HS-27A (cell line): ENCODE data around the gene PPCDC.

Experiments used
- DNase-seq: peaks from one replicate; pipeline ENCODE4 v3.0.0-alpha.2; 2012; ENCODE audit warnings: low read depth, missing footprints

PPCDC gene

DNA sequence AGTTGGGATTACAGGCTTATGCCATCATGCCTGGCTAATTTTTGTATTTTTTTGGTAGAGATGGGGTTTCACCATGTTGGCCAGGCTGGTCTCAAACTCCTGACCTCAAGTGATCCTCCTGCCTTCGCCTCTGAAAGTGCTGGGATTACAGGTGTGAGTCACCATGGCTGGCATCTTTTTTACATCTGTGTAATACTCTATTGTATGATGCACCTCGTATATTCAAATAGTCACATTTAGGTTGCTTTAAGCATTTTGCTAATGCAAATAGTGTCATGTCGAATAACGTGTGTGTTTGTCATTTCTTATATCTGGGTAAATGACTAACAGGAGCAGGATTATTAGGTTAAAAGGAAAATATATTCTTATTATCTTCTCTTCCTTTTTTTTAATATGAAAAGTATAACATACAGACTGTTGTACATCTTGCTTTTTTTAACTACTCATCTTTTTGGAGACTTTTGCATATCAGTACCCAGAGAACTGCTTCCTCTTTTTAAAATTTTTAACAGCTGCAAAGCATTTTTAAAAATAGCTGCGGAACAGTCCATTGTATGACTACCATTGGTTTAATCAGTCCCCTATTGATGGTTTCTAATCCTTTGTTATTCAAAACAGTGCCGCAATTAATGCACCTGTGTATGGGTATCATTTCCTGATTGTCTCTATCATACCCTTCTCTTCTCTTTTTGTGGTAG, 14.6 kb upstream of the PPCDC start:
- no peak for DNase-seq

- DNase-seq = no peak
Observed at GRCh38 chr15:75016431-75016830, 7.0 kb upstream of the PPCDC start.

GRCh38 chr15:75019916-75020315, 3.5 kb upstream of the PPCDC start:
- DNase-seq = no peak

DNA sequence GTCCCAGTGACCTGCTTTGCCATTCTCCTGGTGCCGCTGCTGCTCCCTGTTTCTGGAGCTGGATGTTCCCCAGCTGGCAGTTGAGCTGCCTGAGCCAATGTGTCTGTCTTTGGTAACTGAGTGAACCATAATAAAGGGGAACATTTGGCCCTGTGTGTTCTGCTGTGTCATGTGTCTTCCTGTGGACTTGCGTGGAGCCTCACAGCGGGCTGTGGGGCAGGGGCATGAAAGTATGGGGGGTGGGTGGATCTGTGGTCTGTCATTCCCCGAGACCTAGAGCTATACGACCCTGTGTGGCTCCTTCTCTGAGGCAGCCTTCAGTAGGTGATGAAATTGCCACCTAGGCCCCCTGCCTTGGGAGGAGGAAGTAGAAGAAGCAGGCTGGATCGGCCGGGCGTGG, 2.0 kb upstream of the PPCDC start:
- DNase-seq = no peak

DNA sequence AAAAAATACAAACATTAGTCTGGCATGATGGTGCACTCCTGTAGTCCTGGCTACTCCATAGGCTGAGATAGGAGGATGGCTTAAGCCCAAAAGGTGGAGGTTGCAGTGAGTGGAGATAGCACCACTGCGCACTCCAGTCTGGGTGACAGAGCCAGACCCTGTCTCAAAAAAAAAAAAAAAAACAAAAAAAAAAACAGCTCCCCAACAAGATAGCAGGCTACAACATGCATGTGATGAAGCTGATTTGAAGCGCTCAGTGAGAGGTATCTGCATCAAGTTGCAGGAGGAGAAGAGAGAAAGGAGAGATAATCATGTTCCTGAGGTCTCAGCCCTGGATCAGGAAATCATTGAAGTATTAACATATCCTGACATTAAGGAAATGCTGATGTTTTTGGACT, 608 bp upstream of the PPCDC start:
- DNase-seq = no peak

DNA sequence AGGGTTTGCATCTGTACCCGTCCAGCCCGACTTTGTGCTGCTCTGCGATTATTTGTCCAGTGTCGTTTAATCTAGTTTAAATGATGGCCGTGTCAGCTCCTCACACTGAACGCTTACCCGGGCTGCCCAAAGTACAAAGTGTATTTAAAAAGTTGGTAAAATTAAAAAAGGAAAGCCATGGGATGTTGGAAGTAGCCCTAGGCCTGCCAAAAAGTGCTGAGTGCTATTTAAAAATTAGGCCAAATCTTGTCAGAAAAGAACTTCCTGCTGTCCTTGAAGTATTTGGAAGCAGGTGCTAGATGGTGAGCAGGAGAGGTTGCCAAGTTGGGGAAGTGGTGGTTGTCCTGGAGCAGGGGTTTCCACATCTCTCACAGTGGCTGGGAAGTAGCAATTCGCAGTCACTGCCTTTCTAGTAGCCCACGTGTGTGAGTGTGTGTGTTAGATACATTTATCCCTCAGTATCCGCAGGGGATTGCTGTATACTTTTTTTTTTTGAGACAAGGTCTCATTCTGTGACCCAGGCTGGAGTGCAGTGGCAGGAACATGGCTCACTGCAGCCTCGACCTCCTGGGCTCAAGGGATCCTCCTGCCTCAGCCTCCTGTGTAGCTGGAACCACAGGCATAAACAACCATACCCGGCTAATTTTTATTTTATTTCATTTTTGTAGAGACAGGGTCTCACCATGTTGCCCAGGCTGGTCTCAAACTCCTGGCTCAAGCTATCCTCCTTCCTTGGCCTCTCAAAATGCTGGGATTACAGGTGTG, 664 bp downstream of the PPCDC start:
- DNase-seq = no peak

DNA sequence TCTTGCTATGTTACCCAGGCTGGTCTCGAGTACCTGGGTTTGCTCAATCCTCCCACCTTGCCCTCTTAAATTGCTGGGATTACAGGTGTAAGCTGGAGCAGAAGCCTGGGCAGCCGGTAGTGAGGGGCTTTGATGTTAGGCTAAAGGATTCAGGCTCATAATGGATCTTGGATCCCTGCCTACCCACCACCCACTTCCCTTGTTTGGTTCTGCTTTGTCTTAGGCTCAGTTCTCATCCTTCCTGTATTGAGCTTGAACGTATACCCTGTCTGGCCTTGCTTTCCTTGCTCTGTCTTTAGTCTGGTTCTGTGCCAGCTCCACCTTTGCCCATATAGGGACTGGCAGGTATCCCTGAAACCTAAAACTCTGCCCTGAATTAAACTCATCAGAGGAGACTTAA, 1.7 kb downstream of the PPCDC start:
- no peak for DNase-seq

- DNase-seq = no peak
Observed at GRCh38 chr15:75025548-75026260, 2.3 kb downstream of the PPCDC start.

- no peak for DNase-seq
Observed at GRCh38 chr15:75027551-75027950, 4.2 kb downstream of the PPCDC start.

GRCh38 chr15:75028991-75029377, 5.6 kb downstream of the PPCDC start:
- DNase-seq = no peak

DNA sequence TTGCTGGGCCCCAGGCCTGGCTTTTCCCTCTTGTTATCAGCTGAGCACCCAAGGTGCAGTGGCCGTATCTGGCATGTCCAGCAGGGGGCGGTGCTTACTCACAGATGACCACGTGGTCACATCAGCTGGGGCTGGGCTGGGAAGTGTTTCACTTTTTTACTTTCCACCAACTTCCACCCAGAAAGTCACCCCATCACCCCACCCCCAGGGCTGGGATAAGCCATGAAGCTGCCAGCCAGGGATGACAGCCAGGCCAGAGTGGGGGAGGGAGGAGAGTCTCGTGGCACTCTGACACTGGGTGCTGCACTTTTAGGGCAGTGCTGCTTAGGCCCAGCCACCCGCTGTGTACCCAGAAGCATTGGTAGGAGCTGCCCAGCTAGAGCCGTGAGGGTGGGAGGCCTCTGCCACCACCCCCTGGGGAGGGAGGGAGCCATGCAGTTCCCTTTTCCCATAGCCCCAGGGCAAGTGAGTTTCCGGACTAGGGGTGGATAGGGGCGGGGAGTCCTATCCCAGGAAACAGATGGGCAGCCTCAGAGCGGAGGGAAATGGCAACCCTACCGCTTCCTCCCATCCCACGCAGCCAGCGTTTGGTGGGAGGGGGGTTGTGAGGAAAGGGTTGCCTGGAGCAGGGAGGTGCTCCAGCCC, 6.1 kb downstream of the PPCDC start:
- DNase-seq = peak; percentile 78

GRCh38 chr15:75030023-75030413, 6.6 kb downstream of the PPCDC start:
- DNase-seq = no peak

DNA sequence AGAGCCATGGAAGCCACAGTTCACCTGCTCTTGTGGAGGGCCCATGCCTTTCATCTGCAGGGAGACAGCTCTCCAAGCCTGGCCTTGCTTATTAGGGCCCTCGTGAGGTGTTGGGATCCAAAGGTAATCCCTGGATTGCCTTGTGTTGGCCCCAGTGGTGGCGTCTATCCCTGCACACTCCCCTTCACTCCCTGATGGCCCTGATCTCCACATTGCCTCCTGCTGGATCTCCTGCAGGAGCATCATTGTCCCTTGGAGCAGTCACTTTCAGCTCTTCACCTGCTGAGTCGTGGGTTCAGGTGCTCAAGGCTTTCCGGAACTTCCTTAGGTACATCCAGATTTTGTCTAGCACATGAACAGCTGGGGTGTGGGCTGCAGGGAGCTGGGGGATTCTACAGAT, 7.0 kb downstream of the PPCDC start:
- no peak for DNase-seq

DNA sequence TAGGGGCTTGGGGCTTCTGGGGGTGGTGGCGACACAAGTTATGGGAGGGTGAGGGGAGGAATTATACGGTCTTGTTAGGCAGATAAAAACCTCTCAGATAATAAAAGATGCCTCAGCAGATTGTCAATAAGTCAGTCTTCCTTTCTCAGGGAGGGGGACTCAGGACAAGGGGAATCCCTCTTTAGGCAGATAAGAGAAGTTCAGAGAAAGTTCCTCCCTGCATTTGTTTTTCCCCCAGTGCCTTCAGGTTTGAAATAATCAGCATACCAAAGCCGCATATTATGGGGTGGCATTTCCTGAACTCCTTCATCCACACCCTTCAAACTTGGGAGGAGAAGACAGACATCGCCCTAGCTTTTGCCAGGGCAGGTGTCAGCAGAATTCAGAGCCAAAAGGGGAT, 8.5 kb downstream of the PPCDC start:
- no peak for DNase-seq

DNA sequence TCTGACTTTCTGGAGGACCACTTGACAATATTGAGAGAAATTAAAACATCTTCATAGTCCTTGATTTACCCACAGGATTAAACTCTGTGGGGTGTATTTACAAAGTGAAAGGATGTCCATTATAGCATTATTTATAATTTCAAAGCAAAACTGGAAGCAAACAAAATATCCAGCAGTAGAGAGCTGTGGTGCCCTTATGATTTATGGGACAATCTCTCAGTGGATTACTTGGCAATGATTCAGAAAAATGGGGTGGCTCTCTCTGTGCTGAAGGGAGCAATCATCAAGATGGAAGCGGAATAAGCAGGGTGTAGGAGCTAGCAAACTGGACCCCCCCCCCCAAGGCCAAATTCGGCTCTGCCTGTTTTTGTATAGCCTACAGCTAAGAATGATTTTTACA, 9.0 kb downstream of the PPCDC start:
- DNase-seq = no peak

DNA sequence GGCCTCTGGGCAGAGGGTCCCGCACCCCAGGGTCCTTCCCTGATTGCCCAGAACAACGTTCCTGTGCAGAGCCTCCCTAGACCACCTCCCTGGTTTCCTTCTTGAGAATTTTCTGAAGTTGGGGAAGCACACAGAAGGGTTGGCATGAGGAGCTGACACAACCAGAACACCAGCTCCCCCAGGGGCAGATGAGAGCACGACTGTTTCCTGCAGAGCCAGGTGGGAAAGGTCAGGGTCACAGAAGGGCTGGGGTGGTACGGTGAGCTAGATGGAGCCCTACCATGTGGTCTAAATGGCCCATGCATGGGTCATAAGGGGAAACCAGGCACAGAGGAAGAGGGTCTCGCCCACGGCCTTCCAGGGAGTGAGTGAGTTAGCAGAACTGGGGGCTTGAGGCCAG, 10.4 kb downstream of the PPCDC start:
- DNase-seq = no peak

- DNase-seq = no peak
Observed at GRCh38 chr15:75034615-75035014, 11.2 kb downstream of the PPCDC start.

DNA sequence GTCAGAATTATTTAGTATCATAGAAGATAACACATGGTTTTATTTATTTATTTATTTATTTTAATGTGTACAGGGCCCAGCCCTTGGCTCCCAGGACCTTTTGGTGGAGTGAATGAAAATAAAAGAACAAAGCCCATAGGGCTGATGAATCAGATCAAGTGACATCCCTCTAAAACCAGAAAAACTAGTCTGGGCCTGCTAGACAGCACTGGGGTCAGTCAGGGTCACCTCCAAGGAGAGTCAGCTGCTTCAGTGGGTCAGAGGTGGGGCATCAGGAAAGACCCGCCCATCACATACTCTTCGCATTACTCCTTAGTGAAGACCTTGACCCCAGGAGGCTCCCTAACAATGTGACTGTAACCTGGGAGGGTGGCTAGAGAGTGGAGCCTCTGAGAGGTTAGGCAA, 12.8 kb downstream of the PPCDC start:
- DNase-seq = no peak

GRCh38 chr15:75037685-75038084, 14.3 kb downstream of the PPCDC start:
- DNase-seq = no peak

DNA sequence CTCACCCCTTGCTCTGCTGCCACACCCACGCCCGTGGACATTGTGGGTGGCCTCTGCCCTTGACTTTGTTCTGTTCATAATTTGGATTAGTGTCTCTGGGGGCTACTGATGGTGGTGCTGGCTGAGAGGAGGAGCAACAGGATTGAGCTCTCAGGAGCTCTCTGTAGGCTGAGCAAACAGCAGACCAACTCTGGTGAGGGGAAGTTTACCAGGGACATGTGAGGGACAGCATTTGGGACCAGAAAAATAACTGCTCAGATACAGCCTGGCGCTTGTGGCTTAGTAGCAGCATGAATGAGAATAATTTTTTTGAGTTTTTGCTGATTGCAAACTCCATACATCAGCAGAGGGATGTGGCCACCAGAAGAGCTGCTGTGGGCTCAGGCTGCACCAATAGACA, 14.8 kb downstream of the PPCDC start:
- no peak for DNase-seq

DNA sequence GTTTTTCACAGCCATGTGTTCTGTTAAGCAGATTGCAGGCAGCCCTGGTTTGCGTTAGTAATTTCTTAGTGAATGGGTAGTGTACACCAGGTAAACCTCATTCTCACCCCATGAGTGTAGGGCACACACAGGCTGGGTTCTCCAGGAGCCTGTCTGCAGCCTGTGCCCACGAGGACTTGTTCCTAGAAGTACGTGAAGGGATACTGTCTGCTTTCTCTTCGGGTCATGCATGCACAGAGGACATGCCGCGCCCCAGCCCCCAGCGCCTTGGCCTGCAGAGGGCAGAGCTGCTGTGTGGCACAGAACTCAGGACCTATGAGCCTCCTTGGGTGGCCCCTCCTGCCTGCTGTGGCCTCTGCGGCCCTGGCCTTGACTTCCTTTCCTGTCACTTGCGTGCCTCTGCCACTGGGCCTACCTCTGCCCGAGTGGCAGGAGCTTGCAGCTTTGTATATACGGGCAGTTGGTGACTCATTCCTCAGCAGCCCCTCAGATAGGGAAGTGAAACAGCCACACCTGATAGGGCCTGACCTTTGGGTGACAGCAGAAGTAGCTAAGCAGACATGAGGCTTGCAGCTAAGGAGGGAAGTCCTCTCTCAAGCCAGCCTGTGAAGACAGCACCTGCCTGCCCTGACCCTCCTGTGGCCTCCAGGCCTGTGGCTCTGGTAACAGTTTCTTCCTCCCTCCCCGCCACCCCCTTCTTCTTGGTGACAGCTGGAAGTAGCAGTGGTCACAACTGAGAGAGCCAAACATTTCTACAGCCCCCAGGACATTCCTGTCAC, 19.5 kb downstream of the PPCDC start:
- no peak for DNase-seq
